ENCODE data around the gene NOSTRIN.
"Not testable (repeated sequence)": the region's sequence is repeated elsewhere in the genome, so short reads cannot be mapped to it uniquely, and the experiment has no call there.

NOSTRIN gene

DNA sequence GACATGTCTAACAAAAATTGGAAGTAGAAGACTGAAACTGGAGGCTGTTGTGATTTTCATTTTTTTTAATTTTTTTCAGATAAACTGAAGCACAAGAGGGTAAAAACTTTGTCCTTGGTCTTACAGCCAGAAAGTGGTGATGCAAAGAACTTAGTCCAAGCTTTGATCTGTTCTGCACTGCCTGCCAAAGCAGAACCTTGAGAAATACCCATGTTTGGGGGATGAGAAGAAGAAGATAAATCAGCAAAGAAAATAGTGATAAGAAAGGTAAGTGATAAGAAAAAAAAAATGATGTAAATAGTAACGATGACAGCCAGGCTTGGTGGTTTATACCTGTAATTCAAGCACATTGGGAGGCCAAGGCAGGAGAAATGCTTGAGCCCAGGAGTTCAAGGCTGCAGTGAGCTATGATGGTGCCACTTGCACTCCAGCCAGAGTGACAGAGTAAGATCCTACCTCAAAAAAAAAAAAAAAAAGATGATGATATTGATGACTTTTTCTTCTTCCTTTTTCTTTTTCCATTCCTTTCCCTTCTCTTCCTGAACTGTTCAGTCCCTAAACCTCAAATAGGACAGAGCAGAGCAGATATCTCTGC lies 14.6 kb upstream of the NOSTRIN start:
- H3K4me3 ChIP-seq (ENCODE audit: low read depth, low read length): no peak overlapping the region
- TF ChIP-seq, protein P1, sequence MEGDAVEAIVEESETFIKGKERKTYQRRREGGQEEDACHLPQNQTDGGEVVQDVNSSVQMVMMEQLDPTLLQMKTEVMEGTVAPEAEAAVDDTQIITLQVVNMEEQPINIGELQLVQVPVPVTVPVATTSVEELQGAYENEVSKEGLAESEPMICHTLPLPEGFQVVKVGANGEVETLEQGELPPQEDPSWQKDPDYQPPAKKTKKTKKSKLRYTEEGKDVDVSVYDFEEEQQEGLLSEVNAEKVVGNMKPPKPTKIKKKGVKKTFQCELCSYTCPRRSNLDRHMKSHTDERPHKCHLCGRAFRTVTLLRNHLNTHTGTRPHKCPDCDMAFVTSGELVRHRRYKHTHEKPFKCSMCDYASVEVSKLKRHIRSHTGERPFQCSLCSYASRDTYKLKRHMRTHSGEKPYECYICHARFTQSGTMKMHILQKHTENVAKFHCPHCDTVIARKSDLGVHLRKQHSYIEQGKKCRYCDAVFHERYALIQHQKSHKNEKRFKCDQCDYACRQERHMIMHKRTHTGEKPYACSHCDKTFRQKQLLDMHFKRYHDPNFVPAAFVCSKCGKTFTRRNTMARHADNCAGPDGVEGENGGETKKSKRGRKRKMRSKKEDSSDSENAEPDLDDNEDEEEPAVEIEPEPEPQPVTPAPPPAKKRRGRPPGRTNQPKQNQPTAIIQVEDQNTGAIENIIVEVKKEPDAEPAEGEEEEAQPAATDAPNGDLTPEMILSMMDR (IDR thresholded peaks at IDR 0.05; ENCODE audit: low read depth, low read length, missing control alignments): no peak
- in situ Hi-C loops (cut with HindIII; ENCODE audit: low sequenced_read_pairs): no loop called here
- no peak for DNase-seq (ENCODE audit: low read depth)

GRCh38 chr2:168789776-168790175 lies 12.7 kb upstream of the NOSTRIN start:
- TF ChIP-seq, protein P1 (IDR thresholded peaks at IDR 0.05; ENCODE audit: low read depth, low read length, missing control alignments): no peak
- DNase-seq (ENCODE audit: low read depth): no peak
- in situ Hi-C loops (cut with HindIII; ENCODE audit: low sequenced_read_pairs): no loop called here

GRCh38 chr2:168790226-168790902 lies 12.1 kb upstream of the NOSTRIN start:
- TF ChIP-seq, protein P1 (IDR thresholded peaks at IDR 0.05; ENCODE audit: low read depth, low read length, missing control alignments): no peak
- H3K4me3 ChIP-seq (ENCODE audit: low read depth, low read length): no peak overlapping the region
- in situ Hi-C loops (cut with HindIII; ENCODE audit: low sequenced_read_pairs): no loop called here
- DNase-seq (ENCODE audit: low read depth): no peak

More at GRCh38 chr2:168789776-168790175, 12.7 kb upstream of the NOSTRIN start:
- no peak overlapping the region for H3K4me3 ChIP-seq (ENCODE audit: low read depth, low read length)

- H3K4me3 ChIP-seq (ENCODE audit: low read depth, low read length); in situ Hi-C loops (cut with HindIII; ENCODE audit: low sequenced_read_pairs); DNase-seq (ENCODE audit: low read depth): not testable (repeated sequence)
These were observed 11.3 kb upstream of the NOSTRIN start for GRCh38 chr2:168791140-168791539.

GRCh38 chr2:168793596-168793995 lies 8.8 kb upstream of the NOSTRIN start:
- no peak for DNase-seq (ENCODE audit: low read depth)
- in situ Hi-C loops (cut with HindIII; ENCODE audit: low sequenced_read_pairs): no loop called here
- TF ChIP-seq, protein P1 (IDR thresholded peaks at IDR 0.05; ENCODE audit: low read depth, low read length, missing control alignments): no peak
- no peak overlapping the region for H3K4me3 ChIP-seq (ENCODE audit: low read depth, low read length)

DNA sequence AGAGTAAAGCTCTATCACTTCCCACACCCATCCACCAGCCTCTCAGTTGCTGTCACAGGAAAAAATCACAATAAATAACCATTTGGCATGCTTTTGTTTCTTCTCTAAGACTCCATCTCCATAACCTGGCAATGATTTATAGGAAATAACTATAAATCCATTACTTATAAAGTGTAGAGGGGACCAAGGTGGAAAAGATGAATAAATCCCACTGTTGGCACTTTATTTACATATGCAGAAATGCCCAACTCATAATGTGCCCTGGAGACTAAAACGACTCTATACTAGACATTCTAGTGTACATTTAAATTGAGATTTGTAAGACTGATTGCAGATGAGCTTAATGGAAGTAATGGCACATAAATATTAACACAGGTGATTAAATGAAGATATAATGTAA lies 7.5 kb upstream of the NOSTRIN start:
- DNase-seq (ENCODE audit: low read depth): no peak

More for the DNA sequence above, 7.5 kb upstream of the NOSTRIN start:
- no peak overlapping the region for H3K4me3 ChIP-seq (ENCODE audit: low read depth, low read length)
- in situ Hi-C loops (cut with HindIII; ENCODE audit: low sequenced_read_pairs): no loop called here
- TF ChIP-seq, protein P1 (IDR thresholded peaks at IDR 0.05; ENCODE audit: low read depth, low read length, missing control alignments): no peak
